Astrocyte of the spinal cord (primary cell): ENCODE measurements around the gene FANK1.
A peak's percentile ranks its signal among the peaks of the same experiment; 100 is the strongest.

Experiments used
- DNase-seq: peaks from one replicate; pipeline ENCODE4 v3.0.0; 2011; ENCODE audit warnings: low read depth, low spot score
- H3K4me3 ChIP-seq: 2 replicates; pipeline ENCODE4 v1.5.1; 2011; ENCODE audit warnings: low read depth, mild to moderate bottlenecking, low read length, moderate library complexity
- CTCF ChIP-seq: IDR thresholded peaks from 2 replicates; pipeline ENCODE4 v1.5.1; 2012; ENCODE audit warnings: low read depth, mild to moderate bottlenecking, low read length, inconsistent platforms
- in situ Hi-C: cut with HindIII; loops from 2 replicates; pipeline ENCODE4 v1.10.0; 2017; ENCODE audit warnings: low sequenced_read_pairs

FANK1 gene

GRCh38 chr10:126006264-126006663 lies 109.9 kb downstream of the FANK1 start:
- in situ Hi-C loops: no loop called here
- H3K4me3 ChIP-seq: no peak overlapping the region
- no peak for TF ChIP-seq CTCF
- DNase-seq: no peak

- no peak for TF ChIP-seq CTCF
- in situ Hi-C loops: no loop called here
- no peak overlapping the region for H3K4me3 ChIP-seq
- no peak for DNase-seq
Observed at GRCh38 chr10:126006906-126007305, 110.5 kb downstream of the FANK1 start.

- TF ChIP-seq CTCF: no peak
- in situ Hi-C loops: no loop called here
- DNase-seq: no peak
- no peak overlapping the region for H3K4me3 ChIP-seq
Observed at GRCh38 chr10:126009650-126010049, 113.3 kb downstream of the FANK1 start.

- no peak for TF ChIP-seq CTCF
- in situ Hi-C loops: no loop called here
- no peak for DNase-seq
- no peak overlapping the region for H3K4me3 ChIP-seq
Observed at GRCh38 chr10:126011995-126012394, 115.6 kb downstream of the FANK1 start.

GRCh38 chr10:126012485-126012884 lies 116.1 kb downstream of the FANK1 start:
- in situ Hi-C loops: no loop called here
- no peak overlapping the region for H3K4me3 ChIP-seq
- DNase-seq: peak; percentile 23
- TF ChIP-seq CTCF: no peak

GRCh38 chr10:126013489-126014281 lies 117.3 kb downstream of the FANK1 start:
- DNase-seq: peak; percentile 91
- no peak for TF ChIP-seq CTCF
- H3K4me3 ChIP-seq: no peak overlapping the region
- in situ Hi-C loops: no loop called here
